ENCODE results near the gene SPIB. TPM values are rescaled to one million over a fixed set of nuclear protein-coding genes. Genes with fewer than 3 reads are reported as not detected.
A peak's percentile ranks its signal among the peaks of the same experiment; 100 is the strongest.

Gene SPIB
- total RNA-seq, result not detected
- long read RNA-seq, result 0 reads

DNA sequence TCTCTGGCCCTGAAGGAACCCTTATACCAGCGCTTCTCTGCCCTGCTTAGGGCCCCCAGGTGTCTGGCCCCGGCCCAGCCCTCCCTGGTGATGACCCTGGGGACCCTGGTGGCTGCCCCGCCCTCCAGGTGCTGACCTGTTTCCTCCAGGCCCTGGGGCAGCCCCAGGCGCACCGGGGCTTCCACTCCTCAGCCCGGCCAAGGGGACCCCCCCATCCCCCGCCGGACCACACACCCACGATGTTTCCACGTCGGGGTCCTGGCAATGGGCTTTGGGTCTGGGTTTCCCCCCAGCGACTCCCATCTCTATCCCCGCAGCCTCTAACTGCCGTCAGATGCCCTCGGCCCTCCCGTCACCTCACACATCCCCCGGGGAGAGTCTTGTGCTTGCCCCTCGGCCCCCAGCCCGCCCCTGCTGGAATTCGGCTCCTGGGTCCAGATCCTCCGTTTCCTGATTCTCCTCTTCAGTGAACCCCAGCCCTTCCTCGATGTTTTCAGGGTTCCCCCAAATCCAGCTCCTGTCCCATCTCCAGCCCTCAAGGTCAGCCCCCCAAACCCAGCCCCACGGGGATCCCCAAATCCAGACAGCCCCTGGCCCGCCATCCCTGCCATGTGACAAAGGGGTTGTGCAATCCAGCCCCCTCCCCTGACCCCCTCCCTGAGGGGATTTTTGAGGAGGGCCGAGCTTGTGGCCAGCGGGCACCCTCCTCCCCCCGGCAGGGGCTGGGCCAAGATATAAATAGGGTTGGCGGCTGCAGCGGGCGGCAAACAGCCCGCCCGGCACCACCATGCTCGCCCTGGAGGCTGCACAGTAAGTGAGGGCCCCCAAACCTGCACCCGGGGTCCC, at the start of gene SPIB:
SPIB (plus strand) TSS at position 763 of the 846 bp plus-strand sequence; CDS start at position 788, 25 bp downstream.
- ATAC-seq (ENCODE audit: poor library complexity), result no peak
- intact Hi-C loops (cut with DNase I), result no loop called here

DNA sequence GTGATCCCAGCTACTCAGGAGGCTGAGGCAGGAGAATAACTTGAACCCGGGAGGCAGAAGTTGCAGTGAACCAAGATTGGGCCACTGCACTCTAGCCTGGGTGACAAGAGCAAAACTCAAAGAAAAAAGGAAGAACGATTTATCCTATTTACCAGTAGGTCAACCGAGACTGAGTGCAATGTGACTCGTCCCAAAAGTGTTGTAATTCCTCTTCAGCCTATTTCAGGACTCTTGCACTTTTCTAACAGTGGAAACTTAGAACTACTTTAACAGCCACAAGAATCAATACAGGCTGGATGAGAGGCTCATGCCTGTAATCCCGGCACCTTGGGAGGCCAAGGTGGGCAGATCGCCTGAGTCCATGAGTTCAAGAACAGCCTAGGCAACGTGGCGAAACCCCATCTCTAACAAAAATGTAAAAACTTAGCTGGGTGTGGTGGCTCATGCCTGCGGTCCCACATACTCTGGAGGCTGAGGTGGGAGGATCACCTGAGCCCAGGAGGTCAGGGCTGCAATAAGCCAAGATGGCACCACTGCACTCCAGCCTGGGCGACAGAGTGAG, 46.7 kb upstream of the SPIB start:
- intact Hi-C loops (cut with DNase I), result no loop called here
- ATAC-seq (ENCODE audit: poor library complexity), result no peak
- no peak for DNase-seq

More for the DNA sequence above, at the start of gene SPIB:
- DNase-seq, result no peak

DNA sequence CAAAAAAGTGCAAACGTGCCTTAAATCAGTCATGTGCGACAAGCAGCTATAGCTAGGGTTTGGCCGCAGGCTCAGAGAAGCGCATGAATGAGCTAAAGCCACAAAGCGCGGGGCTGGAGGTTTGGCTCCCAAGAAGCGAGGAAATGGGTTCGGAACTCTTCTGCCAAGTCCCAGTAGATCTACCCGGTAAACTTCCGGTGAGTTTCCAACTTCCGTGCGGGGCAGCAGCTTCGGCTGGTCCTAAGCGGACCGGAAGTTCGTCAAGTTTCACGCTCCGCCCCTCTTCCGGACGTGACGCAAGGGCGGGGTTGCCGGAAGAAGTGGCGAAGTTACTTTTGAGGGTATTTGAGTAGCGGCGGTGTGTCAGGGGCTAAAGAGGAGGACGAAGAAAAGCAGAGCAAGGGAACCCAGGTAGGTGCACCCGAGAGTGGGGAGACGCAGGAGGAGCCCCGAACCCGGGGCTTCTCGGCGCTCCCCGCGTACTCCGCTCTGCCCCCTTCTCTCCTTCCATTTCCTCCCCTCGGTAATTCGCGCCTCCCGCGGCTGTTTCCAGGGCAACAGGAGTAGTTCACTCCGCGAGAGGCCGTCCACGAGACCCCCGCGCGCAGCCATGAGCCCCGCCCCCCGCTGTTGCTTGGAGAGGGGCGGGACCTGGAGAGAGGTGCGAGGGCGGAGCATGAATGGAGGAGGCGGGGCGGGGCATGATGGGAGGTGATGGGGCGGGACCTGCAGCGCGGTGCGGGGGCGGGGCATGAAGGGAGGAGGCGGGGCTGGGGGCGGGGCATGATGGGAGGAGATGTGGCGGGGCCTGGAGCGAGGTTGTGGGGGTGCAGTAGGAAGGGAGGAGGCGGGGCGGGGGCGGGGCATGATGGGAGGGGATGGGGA, 42.3 kb upstream of the SPIB start, which contains the start of gene NR1H2:
NR1H2 (plus strand) TSS at position 292 of the 885 bp plus-strand sequence. CDS start 1,149 bp downstream, outside the sequence.
- peak; percentile 97 for DNase-seq
- intact Hi-C loops (cut with DNase I), result no loop called here
- peak; percentile 95 for ATAC-seq (ENCODE audit: poor library complexity)

DNA sequence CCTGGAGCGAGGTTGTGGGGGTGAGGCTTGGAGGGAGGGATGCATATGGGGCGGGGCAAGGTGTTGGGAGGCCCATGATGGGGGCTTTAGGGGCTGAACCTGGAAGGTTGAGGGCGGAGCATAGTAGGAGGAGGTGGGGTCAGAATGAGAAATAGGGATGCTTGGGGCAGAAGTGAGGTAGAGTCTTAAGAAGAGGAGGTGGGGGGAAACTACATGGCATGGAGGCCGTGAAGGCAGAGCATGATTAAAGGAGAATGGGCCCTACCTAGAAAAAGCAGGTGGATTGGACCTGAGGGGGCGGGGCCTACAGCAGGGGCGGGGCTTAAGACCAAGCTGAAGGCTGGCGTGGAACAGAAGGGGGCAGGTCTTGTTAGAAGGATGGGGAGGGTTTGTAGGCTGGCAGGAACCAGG, 41.7 kb upstream of the SPIB start:
- intact Hi-C loops (cut with DNase I), result no loop called here
- ATAC-seq (ENCODE audit: poor library complexity) (peak; percentile 9), DNase-seq (no peak)

DNA sequence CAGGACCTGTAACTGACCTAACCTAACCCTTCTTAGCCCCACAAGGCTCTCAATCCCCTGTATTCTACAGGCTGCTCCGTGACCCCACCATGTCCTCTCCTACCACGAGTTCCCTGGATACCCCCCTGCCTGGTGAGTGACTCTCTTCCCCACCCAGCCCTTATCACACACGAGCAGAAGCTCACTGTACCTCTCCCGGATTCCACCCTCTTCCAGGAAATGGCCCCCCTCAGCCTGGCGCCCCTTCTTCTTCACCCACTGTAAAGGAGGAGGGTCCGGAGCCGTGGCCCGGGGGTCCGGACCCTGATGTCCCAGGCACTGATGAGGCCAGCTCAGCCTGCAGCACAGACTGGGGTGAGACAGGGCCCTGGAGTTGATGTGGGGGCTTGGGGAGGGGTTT, 41.2 kb upstream of the SPIB start:
- DNase-seq, result no peak
- no peak for ATAC-seq (ENCODE audit: poor library complexity)
- intact Hi-C loops (cut with DNase I), result no loop called here

DNA sequence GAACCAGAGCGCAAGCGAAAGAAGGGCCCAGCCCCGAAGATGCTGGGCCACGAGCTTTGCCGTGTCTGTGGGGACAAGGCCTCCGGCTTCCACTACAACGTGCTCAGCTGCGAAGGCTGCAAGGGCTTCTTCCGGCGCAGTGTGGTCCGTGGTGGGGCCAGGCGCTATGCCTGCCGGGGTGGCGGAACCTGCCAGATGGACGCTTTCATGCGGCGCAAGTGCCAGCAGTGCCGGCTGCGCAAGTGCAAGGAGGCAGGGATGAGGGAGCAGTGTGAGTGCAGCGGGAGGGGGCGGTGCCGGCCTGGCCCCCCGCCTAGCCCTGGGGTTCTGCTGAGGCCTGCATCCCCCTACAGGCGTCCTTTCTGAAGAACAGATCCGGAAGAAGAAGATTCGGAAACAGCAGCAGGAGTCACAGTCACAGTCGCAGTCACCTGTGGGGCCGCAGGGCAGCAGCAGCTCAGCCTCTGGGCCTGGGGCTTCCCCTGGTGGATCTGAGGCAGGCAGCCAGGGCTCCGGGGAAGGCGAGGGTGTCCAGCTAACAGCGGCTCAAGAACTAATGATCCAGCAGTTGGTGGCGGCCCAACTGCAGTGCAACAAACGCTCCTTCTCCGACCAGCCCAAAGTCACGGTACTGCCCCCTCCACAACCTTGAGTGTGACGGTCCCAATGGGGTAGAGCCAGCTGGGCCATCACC, 40.4 kb upstream of the SPIB start:
- intact Hi-C loops (cut with DNase I), result no loop called here
- ATAC-seq (ENCODE audit: poor library complexity), result no peak
- DNase-seq, result no peak

DNA sequence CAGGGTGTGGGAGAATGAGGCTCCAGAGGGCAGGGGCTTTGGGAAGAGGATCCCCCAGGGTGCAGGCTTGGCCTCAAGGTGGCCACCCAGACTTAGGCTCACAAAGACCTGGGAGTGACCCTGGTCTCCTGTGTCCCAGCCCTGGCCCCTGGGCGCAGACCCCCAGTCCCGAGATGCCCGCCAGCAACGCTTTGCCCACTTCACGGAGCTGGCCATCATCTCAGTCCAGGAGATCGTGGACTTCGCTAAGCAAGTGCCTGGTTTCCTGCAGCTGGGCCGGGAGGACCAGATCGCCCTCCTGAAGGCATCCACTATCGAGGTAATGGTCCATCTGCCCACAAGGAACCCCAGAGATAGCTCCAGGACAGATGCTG, 39.9 kb upstream of the SPIB start:
- intact Hi-C loops (cut with DNase I), result no loop called here
- ATAC-seq (ENCODE audit: poor library complexity) (no peak), DNase-seq (no peak)

DNA sequence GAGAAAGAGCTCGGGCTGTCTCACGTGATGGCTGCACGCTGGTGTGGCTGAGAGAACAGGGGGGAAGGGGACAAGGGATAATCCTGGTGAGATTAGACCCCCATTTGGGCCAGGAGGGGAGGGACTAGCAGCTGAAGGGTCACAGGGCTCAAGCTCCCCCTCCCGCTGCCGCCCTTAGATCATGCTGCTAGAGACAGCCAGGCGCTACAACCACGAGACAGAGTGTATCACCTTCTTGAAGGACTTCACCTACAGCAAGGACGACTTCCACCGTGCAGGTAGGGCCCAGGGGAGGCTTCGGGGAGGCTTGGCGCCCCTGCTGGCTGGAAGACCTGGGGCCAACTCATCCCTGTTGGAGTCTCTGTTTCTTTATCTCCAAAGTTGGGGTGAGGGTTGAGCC, 39.1 kb upstream of the SPIB start:
- DNase-seq (no peak), ATAC-seq (ENCODE audit: poor library complexity) (no peak)
- intact Hi-C loops (cut with DNase I), result no loop called here

DNA sequence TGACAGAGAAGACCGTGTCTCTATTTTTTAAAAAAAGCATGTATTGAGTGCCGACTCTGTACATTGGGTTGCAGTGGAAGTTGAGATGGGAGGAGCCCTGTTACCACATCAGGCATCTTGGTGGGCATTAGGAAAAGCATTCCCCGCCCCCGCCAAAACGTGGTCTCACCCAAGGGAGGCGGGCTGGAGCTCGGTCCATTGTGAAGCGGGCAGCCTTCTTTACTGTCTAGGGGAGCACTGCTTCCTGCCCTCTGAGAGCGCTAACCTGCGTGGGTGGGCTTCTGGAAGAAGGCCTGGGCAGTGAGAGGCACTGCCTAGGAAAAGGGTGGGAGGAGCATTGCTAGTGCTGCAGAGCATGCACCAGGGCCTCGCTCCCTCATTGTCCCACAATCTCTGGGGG, 38.6 kb upstream of the SPIB start:
- DNase-seq, result no peak
- ATAC-seq (ENCODE audit: poor library complexity), result no peak
- intact Hi-C loops (cut with DNase I), result no loop called here

DNA sequence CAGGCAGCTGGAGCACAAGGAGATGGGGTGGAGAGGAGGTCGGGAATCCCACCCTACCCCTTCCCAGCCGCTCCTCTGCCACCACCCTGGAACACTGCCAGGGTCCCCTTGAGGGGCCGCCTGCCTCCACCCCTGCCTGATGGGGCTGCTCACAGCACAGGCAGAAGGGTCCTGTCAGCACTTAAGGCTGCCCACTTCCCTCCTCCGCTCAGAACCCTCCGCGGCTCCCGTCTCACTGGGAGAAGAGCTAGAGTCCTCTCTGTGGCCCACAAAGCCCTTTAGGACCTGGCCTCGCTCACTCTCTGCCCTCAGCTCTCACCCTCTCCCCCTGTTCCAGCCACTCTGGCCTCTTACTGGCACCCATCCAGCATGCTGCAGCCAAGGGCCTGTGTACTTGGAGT, 38.0 kb upstream of the SPIB start:
- DNase-seq (no peak), ATAC-seq (ENCODE audit: poor library complexity) (no peak)
- intact Hi-C loops (cut with DNase I), result no loop called here

DNA sequence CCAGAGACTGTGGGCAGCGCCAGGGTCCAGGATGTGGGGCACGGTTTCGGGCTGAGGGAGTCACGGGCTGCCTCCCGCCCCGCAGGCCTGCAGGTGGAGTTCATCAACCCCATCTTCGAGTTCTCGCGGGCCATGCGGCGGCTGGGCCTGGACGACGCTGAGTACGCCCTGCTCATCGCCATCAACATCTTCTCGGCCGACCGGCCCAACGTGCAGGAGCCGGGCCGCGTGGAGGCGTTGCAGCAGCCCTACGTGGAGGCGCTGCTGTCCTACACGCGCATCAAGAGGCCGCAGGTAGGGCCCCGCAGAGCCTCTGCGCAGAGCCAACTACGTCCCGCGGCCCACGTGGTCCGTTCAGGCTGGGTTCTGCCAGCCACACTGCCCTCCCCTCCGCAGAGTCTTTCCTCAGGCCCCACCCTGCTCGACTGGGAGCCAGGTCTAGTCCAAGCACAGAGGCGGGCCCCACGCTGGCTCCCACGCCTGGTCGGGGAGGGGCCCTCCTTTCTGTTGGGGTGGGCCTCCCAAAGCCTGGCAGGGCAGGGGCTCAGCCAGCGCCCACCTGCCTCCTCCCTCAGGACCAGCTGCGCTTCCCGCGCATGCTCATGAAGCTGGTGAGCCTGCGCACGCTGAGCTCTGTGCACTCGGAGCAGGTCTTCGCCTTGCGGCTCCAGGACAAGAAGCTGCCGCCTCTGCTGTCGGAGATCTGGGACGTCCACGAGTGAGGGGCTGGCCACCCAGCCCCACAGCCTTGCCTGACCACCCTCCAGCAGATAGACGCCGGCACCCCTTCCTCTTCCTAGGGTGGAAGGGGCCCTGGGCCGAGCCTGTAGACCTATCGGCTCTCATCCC, 36.6 kb upstream of the SPIB start:
- no peak for DNase-seq
- no peak for ATAC-seq (ENCODE audit: poor library complexity)
- intact Hi-C loops (cut with DNase I), result no loop called here

DNA sequence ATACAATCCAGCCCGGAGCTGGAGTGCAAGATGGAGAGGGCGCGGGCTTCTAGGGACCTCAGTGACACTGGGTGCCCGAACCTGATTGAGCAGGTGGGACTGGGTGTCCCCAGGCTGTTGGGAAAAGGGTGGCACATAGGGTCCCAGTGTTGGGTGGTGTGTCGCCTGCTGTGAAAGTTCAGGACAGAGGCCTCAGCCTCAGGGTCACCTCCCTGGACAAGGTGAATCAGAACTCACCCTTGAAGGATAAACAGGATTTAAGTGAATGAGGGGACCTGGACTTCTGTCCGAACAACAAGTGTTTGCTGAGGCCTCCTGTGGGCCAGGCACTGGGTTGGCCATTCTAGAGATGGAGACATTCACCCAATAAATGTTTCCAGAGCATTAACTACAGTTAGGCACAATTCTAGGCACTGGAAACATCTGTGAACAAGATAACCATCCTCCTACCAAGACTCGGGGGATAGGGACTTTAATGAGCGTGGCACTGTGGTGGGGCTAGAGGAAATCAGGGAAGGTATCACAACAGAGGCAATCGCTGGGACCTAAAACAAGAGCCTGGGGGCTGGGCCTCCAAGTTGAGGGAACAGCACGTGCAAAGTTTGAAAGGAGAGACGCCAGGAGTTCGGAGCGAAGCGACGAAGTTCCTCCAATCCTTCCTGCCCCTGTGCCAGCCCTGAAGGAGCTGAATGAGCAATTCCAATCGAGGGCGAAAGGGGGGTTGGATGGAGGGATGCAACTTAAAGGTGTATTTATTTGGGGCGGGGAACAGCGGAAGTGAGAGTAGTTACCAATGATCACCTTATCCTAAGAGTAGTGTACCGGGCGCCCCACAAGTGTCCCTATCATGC, 35.5 kb upstream of the SPIB start:
- ATAC-seq (ENCODE audit: poor library complexity), result no peak
- no peak for DNase-seq
- intact Hi-C loops (cut with DNase I), result no loop called here

DNA sequence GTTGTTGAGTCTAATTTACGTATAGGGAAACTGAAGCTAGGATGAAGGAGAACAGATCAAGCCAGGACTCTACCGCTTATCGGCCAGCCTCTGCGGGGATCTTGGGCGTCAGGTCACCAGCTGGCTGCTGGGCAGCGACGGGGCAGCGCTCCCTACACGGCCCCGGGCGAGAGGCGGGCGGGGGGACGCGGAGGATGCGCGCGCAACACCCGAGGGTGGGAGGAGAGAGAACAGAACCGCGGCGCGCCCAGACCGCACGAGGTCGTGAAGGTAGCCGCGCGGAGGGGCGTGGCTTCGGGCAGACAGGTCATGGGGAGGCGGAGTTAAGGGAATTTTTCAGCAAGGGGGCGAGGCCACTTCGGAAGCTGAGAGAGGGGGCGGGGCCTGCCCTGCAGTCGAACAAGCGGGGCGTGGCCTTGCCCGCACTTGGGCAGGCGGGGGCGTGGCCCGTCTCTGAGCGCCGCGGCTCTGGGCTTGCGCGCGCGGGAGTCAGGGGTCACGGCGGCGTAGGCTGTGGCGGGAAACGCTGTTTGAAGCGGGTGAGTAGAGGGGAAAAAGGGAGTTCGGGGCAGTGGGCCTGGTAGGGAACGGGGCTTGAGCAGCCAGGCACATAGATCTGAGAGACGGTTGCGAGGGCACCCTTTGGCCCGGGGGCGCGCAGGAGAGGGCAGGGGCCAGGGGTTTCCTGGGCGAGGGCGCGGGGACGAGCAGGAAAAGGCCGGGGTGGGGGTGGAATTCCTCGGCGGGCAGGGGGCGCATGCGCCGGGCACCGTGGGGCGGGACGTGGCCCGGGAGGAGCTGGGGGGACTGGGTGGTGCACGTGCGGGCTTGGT, 34.7 kb upstream of the SPIB start, which contains the start of gene POLD1:
POLD1 (plus strand) TSS at position 496 of the 833 bp plus-strand sequence. CDS start 14,505 bp downstream, outside the sequence.
- intact Hi-C loops (cut with DNase I), result no loop called here
- peak; percentile 99 for DNase-seq
- ATAC-seq (ENCODE audit: poor library complexity), result peak; percentile 97

DNA sequence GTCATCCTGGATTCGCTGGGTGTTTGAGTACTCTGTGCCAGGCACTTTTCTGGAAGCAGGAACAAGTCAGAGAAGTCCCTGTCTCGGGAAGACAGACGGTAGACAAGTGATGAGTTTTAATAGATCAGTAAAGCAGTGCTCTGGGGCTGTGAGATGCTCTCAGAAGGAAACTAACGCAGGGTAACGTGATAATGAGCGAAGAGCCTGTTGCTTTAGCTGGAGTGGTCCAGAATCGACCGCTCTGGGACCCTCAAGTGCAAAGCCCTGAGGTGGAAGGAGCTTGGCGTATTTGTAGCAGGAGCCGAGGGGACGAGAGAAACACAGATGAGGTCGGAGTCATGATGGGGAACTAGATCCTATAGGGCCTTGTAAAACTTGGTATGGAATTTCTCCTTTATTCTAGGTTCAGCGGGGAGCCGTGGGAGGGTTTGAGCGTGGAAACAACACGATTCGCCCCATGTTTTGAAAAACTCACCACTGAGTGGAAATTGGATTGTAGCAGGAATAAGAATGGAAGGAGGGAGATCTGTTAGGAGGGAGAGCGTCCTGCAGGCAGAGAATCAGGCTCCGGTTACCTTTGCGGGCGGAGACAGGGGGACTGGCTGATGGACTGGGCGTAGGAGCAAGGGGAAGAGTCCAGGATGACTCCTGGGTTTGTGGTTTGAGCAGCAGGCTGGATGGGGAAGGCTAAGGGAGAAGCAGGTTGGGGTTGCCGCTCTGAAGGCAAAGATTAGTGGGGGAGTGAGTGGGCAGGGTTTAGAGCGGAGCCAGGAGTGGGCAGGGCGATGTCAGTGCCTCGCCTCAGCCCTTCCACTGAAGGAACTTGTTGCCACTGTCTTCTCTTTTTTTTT, 33.8 kb upstream of the SPIB start:
- ATAC-seq (ENCODE audit: poor library complexity) (no peak), DNase-seq (no peak)
- intact Hi-C loops (cut with DNase I), result no loop called here

DNA sequence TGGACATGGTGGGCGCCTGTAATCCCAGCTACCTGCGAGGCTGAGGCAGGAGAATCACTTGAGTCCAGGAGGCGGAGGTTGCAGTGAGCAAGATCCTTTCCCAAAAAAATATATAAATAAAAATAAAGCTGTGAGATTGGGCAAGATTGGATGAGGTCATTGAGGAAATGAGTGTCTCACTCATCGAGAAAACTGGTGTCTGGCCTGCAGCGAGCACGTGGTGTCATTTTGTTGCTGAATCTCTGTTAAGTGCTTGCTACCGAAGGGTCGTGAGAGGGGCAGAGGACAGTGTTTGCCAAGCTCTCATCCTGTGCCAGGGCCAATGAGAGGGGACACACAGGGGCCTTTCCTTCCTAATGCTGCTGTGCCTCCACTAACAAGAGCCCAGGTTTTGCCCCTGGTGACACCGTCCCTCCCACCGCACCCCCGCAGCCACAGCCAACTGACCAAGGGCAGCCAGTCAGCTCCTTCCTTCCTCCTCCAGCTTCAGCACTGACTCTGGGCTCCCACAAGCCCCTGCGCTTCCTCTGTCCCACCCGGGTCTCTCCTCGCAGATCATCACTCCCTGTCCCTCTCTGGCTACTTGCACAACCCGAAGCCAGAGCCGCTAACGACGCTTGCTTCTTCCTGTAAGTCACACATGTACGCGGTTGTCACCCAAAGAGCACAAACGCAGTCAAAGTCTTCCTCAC, 31.4 kb upstream of the SPIB start:
- no peak for DNase-seq
- ATAC-seq (ENCODE audit: poor library complexity), result no peak
- intact Hi-C loops (cut with DNase I), result no loop called here

Measured in Right ventricle myocardium superior (tissue), 1 donor.